Epithelial cell of esophagus (primary cell): ENCODE results near the gene MYLK.

Experiments
- DNase-seq: peaks from one replicate; pipeline ENCODE4 v3.0.0; 2010; ENCODE audit warnings: low read depth
- H3K4me3 ChIP-seq: 2 replicates; pipeline ENCODE4 v1.5.1; 2011; ENCODE audit warnings: mild to moderate bottlenecking, low read length, control low read depth
- TF ChIP-seq, protein P1 (sequence below): IDR thresholded peaks from 2 replicates; pipeline ENCODE4 v1.5.1; 2011; ENCODE audit warnings: low read depth, mild to moderate bottlenecking, low read length, control low read depth, inconsistent platforms; ENCODE audit not compliant: insufficient read depth; ENCODE audit errors: missing control alignments

Gene MYLK

DNA sequence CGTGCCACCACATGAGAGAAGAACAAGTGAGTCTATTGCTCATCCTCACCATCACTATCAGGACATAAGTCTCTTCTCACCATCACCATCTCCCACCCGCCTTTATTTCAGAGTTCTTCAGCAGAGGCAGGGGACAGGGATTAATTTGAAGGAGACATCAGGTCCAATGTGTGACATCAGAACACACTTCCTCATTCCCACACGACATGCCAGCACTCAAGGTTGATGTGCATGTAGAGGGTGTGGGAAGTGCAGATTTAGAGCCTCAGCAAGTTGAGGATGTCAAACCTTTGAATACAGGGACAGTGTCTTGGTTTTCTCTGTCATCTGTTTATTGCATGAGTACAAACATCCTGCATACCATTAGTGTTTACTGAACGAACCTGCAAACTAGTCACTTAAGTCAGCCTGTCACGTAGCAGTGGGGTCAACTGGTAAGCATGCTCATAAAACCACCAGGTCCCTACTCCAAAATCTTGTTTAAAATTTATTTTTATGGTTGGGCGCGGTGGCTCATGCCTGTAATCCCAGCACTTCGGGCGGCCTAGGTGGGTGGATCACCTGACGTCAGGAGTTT, 104.4 kb downstream of the MYLK start:
- TF ChIP-seq, protein P1, sequence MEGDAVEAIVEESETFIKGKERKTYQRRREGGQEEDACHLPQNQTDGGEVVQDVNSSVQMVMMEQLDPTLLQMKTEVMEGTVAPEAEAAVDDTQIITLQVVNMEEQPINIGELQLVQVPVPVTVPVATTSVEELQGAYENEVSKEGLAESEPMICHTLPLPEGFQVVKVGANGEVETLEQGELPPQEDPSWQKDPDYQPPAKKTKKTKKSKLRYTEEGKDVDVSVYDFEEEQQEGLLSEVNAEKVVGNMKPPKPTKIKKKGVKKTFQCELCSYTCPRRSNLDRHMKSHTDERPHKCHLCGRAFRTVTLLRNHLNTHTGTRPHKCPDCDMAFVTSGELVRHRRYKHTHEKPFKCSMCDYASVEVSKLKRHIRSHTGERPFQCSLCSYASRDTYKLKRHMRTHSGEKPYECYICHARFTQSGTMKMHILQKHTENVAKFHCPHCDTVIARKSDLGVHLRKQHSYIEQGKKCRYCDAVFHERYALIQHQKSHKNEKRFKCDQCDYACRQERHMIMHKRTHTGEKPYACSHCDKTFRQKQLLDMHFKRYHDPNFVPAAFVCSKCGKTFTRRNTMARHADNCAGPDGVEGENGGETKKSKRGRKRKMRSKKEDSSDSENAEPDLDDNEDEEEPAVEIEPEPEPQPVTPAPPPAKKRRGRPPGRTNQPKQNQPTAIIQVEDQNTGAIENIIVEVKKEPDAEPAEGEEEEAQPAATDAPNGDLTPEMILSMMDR = no peak
- DNase-seq = no peak
- H3K4me3 ChIP-seq = no peak overlapping the region

DNA sequence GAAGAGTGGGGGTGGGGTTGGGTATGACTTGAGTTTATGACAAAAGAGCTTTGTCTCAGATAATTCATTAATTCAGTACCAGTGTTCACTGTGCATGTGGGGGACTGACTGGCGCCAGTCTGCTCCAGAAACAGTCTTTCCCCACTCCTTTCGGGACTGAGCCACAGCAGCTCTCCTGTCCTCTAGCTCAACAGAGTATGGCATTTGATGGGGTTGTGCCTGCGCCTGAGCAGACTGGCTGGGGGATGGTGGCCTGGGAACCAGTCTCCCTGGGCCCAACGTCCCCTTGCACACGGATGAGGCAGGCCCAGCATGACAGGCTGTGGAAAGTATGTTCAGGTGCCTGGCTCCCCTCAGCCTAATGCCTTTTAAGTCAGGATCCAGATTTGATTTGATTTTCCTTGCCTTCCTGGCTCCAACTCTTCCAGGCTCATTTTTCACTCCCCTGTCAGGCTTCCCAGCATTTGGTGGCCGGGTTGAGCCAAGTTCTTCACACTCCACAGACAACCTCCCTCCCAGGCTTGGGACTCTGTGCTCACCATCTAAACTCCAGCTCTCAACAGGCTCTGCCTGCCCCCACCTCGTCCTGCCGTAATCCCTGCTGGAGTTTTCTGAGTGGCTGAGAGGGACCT, 105.0 kb downstream of the MYLK start:
- TF ChIP-seq, protein P1 = no peak
- DNase-seq = no peak
- H3K4me3 ChIP-seq = no peak overlapping the region

DNA sequence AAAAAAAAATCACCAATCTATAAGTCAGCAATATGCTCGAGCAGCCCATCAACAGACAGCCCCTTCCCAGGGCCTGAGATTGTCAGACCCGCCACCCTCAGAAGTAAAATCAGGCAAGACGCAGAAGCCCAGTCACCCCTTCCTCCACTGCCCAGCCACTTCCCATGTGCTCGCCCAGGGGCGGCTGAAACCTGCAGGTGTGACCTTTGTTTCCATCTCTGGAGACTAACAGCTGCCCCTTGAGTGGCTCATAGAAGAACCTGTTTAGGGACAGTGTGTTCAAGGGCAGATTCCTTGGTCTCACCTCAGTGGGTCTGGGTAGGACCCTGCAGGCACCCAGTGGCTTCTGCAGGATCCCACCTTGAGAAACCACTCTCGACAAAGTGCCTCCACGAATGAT, 105.6 kb downstream of the MYLK start:
- no peak for DNase-seq
- H3K4me3 ChIP-seq = no peak overlapping the region
- TF ChIP-seq, protein P1 = no peak

DNA sequence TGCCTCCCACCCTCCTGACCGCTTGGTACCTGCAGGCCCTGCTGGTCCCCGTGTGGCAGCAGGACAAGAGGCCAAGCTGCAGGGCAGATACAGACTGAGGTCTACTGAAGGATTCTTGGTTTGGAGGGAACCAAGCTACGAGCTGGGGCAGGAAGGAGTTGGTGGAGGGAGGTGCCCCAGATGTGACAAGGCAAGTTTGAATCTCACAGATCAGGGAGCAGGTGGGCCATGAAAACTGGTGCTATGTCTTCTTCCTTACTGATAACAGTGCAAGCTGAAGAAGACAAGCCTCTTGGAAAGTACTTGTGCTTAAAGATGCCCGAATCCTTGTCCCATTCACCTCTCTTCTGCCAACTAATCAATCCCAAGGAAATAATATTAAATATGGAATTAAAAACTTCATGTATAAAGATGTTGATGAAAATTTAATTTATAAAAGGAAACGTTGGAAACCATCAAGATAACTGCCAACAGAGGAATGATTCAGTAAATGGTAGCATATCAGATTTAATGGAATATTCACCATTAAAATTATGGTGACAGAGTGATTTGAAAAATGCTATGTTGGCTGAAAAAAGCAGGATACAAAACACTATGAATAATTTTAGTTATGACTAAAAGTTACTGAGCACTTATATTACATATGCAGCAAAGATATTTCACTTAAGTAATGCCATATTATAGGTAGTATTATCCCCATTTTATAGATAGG, 107.9 kb downstream of the MYLK start:
- no peak overlapping the region for H3K4me3 ChIP-seq
- TF ChIP-seq, protein P1 = no peak
- no peak for DNase-seq

DNA sequence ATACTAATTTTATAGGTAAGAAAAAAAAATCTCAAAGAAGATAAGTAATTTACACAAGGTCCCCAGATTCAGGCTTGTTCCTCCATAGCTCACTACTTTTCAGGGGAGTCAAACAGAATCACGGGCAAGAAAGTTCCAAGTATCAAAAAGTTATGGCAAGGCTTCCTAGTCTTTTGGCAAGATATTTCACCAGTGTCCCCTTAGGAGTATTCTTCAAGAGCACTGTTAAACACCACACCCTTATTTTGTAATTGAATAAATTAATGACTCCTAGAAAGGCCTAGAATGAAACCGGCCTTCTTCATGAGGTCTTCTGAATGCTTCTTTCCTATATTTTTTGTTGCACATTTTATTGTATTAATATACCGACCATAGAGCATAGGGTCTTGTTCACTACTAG, 109.7 kb downstream of the MYLK start:
- H3K4me3 ChIP-seq = no peak overlapping the region
- no peak for DNase-seq
- TF ChIP-seq, protein P1 = no peak

DNA sequence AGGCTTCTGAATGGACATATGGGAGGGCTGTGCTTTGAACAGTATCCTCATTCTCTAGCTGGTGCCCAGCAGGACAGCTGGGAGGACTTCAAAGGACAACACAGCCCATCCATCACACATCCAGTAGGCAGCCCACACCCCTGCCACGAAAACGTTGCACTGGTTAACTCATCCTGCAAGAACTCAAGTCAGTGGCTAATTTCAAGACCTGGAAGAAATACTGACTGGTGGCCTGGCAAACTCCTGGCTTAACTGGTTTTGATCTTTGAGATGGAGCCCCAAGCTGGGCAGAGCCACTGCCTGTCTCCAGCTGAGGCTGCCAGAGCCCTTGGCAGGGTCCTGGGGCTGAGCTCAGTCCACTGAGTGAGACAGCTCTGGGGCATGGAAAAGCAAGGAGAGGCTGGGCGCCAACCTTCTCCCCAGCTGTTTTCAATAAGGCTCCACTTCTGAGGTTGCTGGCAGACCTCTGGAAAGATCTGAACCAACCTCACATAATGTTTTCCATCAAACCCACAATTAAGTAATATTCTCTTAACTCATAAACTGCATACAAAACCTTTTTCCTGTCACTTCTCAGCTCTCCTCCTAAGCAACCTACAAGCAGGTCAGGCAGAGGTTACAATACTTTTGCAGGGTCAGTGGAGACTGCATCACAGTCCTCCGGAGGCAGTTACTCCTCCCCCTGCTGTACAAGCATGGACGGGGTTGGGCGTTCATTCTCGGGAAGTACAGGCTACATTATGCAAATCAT, 110.3 kb downstream of the MYLK start:
- no peak overlapping the region for H3K4me3 ChIP-seq
- DNase-seq = no peak

More for the DNA sequence above, 110.3 kb downstream of the MYLK start:
- TF ChIP-seq, protein P1 = no peak
